Measurements from ENCODE around the gene PGLYRP3. TPM values are rescaled to one million over a fixed set of nuclear protein-coding genes. Genes with fewer than 3 reads are reported as not detected.

The PGLYRP3 gene
- total RNA-seq (2022; extraction: Qiagen RNA extraction): not detected in 5 replicates

GRCh38 chr1:153312570-153313186 lies at the start of gene PGLYRP3:
Gene PGLYRP3, minus strand, starts transcription at chr1:153312952. Its CDS starts 2,287 bp downstream, at chr1:153310665.

GRCh38 chr1:153357853-153358690 lies 45.3 kb upstream of the PGLYRP3 start, which contains the start of gene S100A9:
Gene S100A9, plus strand, starts transcription at chr1:153357854. Its CDS starts 430 bp downstream, at chr1:153358284.

GRCh38 chr1:153348511-153349362 lies 36.0 kb upstream of the PGLYRP3 start, which contains the start of gene PGLYRP4:
Gene PGLYRP4, minus strand, starts transcription at chr1:153348841. Its CDS starts 909 bp downstream, at chr1:153347932.

GRCh38 chr1:153259387-153259786 lies 53.4 kb downstream of the PGLYRP3 start, which contains the start of gene LORICRIN:
Gene LORICRIN, plus strand, starts transcription at chr1:153259687. Its CDS starts 1,263 bp downstream, at chr1:153260950.

Other genes with a start within 250 kb of the PGLYRP3 start
- not detected in 5 replicates for gene SPRR2B, start 241.3 kb downstream of the PGLYRP3 start, total RNA-seq (2022; extraction: Qiagen RNA extraction)
- gene SPRR2E, start 218.4 kb downstream of the PGLYRP3 start, total RNA-seq (2022; extraction: Qiagen RNA extraction): not detected in 5 replicates
- gene SPRR2F, start 199.4 kb downstream of the PGLYRP3 start, total RNA-seq (2022; extraction: Qiagen RNA extraction): not detected in 5 replicates
- gene SPRR2G, start 162.1 kb downstream of the PGLYRP3 start, total RNA-seq (2022; extraction: Qiagen RNA extraction): not detected in 5 replicates
- gene LELP1, start 109.5 kb downstream of the PGLYRP3 start, total RNA-seq (2022; extraction: Qiagen RNA extraction): not detected in 5 replicates
- gene PRR9, start 95.4 kb downstream of the PGLYRP3 start, total RNA-seq (2022; extraction: Qiagen RNA extraction): 0.05 TPM in 1 of 5 replicates, not detected in the others
- 0.06 TPM in 1 of 5 replicates, not detected in the others for gene LORICRIN, start 53.3 kb downstream of the PGLYRP3 start, total RNA-seq (2022; extraction: Qiagen RNA extraction)
- not detected in 5 replicates for gene PGLYRP4, start 35.9 kb upstream of the PGLYRP3 start, total RNA-seq (2022; extraction: Qiagen RNA extraction)
- gene S100A9, start 44.9 kb upstream of the PGLYRP3 start, total RNA-seq (2022; extraction: Qiagen RNA extraction): 0.45 to 0.90 TPM (median 0.59 TPM) in 5 replicates
- gene S100A12, start 62.7 kb upstream of the PGLYRP3 start, total RNA-seq (2022; extraction: Qiagen RNA extraction): not detected in 5 replicates
- gene S100A8, start 78.1 kb upstream of the PGLYRP3 start, total RNA-seq (2022; extraction: Qiagen RNA extraction): not detected in 5 replicates
- not detected in 5 replicates for gene S100A7A, start 103.6 kb upstream of the PGLYRP3 start, total RNA-seq (2022; extraction: Qiagen RNA extraction)
- not detected in 5 replicates for gene S100A7, start 147.7 kb upstream of the PGLYRP3 start, total RNA-seq (2022; extraction: Qiagen RNA extraction)
- gene S100A6, start 223.0 kb upstream of the PGLYRP3 start, total RNA-seq (2022; extraction: Qiagen RNA extraction): 3,320 to 3,871 TPM (median 3,675 TPM) in 5 replicates
- gene S100A5, start 228.0 kb upstream of the PGLYRP3 start, total RNA-seq (2022; extraction: Qiagen RNA extraction): 0.88 to 1.2 TPM (median 1.0 TPM) in 5 replicates
- 1,598 to 1,843 TPM (median 1,619 TPM) in 5 replicates for gene S100A4, start 232.9 kb upstream of the PGLYRP3 start, total RNA-seq (2022; extraction: Qiagen RNA extraction)
- gene S100A3, start 236.3 kb upstream of the PGLYRP3 start, total RNA-seq (2022; extraction: Qiagen RNA extraction): 110 to 126 TPM (median 119 TPM) in 5 replicates

Data from A549 treated with AZD2906 at 1 μM for 4 hours (cell line).